GM21717 (cell line): Measurements from ENCODE around the gene HSPBP1.

Source experiments
- ATAC-seq: cut with Tn5 transposase; IDR thresholded peaks from one replicate; pipeline ENCODE4 v1.9.1; 2021; ENCODE audit warnings: mild to moderate bottlenecking, moderate library complexity; ENCODE audit not compliant: unreplicated experiment

HSPBP1 gene

GRCh38 chr19:55255618-55256423 is 24.1 kb downstream of the HSPBP1 start:
- ATAC-seq: no peak

GRCh38 chr19:55254625-55254977 is 25.3 kb downstream of the HSPBP1 start:
- no peak for ATAC-seq

GRCh38 chr19:55253842-55254624 is 25.9 kb downstream of the HSPBP1 start:
- peak; percentile 25 for ATAC-seq

- no peak for ATAC-seq
Observed at GRCh38 chr19:55252760-55253663, 26.9 kb downstream of the HSPBP1 start.

- ATAC-seq: no peak
Observed at GRCh38 chr19:55251341-55252081, 28.4 kb downstream of the HSPBP1 start.

GRCh38 chr19:55250262-55251036 is 29.5 kb downstream of the HSPBP1 start:
- no peak for ATAC-seq

GRCh38 chr19:55249841-55250240 is 30.1 kb downstream of the HSPBP1 start:
- no peak for ATAC-seq

GRCh38 chr19:55248704-55249103 is 31.2 kb downstream of the HSPBP1 start:
- ATAC-seq: no peak

GRCh38 chr19:55248166-55248675 is 31.7 kb downstream of the HSPBP1 start:
- ATAC-seq: no peak

GRCh38 chr19:55247621-55248099 is 32.2 kb downstream of the HSPBP1 start:
- no peak for ATAC-seq

- ATAC-seq: no peak
Observed at GRCh38 chr19:55246462-55247451, 33.2 kb downstream of the HSPBP1 start.

- ATAC-seq: no peak
Observed at GRCh38 chr19:55245236-55245904, 34.5 kb downstream of the HSPBP1 start.

- ATAC-seq: no peak
Observed at GRCh38 chr19:55244004-55244680, 35.8 kb downstream of the HSPBP1 start.

GRCh38 chr19:55242517-55242916 is 37.4 kb downstream of the HSPBP1 start:
- no peak for ATAC-seq

- no peak for ATAC-seq
Observed at GRCh38 chr19:55241935-55242464, 37.9 kb downstream of the HSPBP1 start.

- no peak for ATAC-seq
Observed at GRCh38 chr19:55241143-55241934, 38.6 kb downstream of the HSPBP1 start.
